ENCODE measurements around the gene SCRT2.

Gene SCRT2

GRCh38 chr20:680638-681187 is 5.1 kb upstream of the SCRT2 start:
- Histone ChIP-seq H3K4me3 (ENCODE audit: low read length) (no peak overlapping the region), H3K27ac (ENCODE audit: low read depth, low read length) (no peak overlapping the region), H3K4me2 (ENCODE audit: low read length) (no peak overlapping the region), H3K4me1 (ENCODE audit: control insufficient read depth, low read length) (peaks cover 12% of the 10 kb centered on the region), H3K27me3 (ENCODE audit: control insufficient read depth, low read length) (peaks cover 23% of the 10 kb centered on the region), H3K36me3 (ENCODE audit: control insufficient read depth, low read length) (no peaks in the 10 kb centered on the region), H4K20me1 (ENCODE audit: control insufficient read depth, insufficient read depth, low read depth, low read length) (no peaks in the 10 kb centered on the region), H3K9me2 (replicated peaks; ENCODE audit: control insufficient read depth, low read length) (no peaks in the 10 kb centered on the region), H3K9me3 (ENCODE audit: control insufficient read depth, insufficient read depth, low read length) (no peaks in the 10 kb centered on the region), H3F3A (ENCODE audit: control insufficient read depth, insufficient read depth) (no peaks in the 10 kb centered on the region), H3K79me2 (ENCODE audit: control insufficient read depth, low read length) (no peaks in the 10 kb centered on the region)
- TF ChIP-seq EZH2phosphoT487 (IDR thresholded peaks at IDR 0.05; ENCODE audit: borderline replicate concordance, low read length) (no peak), CTCF (IDR thresholded peaks at IDR 0.05; ENCODE audit: low read depth, low read length, poor library complexity, severe bottlenecking) (no peak)

GRCh38 chr20:677957-678356 is 2.4 kb upstream of the SCRT2 start:
- no peaks in the 10 kb centered on the region for H3K36me3 ChIP-seq (ENCODE audit: control insufficient read depth, low read length)
- H3K9me2 ChIP-seq (replicated peaks; ENCODE audit: control insufficient read depth, low read length): no peaks in the 10 kb centered on the region
- no peaks in the 10 kb centered on the region; the same call in 1 of the 2 replicates for H4K20me1 ChIP-seq (ENCODE audit: control insufficient read depth, insufficient read depth, low read depth, low read length)
- no peaks in the 10 kb centered on the region for H3F3A ChIP-seq (ENCODE audit: control insufficient read depth, insufficient read depth)
- H3K4me2 ChIP-seq (ENCODE audit: low read length): no peak overlapping the region
- H3K79me2 ChIP-seq (ENCODE audit: control insufficient read depth, low read length): no peaks in the 10 kb centered on the region
- peaks cover 12% of the 10 kb centered on the region for H3K4me1 ChIP-seq (ENCODE audit: control insufficient read depth, low read length)
- H3K4me3 ChIP-seq (ENCODE audit: low read length): no peak overlapping the region
- no peaks in the 10 kb centered on the region for H3K9me3 ChIP-seq (ENCODE audit: control insufficient read depth, insufficient read depth, low read length)
- H3K27me3 ChIP-seq (ENCODE audit: control insufficient read depth, low read length): peaks cover 48% of the 10 kb centered on the region
- TF ChIP-seq CTCF (IDR thresholded peaks at IDR 0.05; ENCODE audit: low read depth, low read length, poor library complexity, severe bottlenecking) (no peak), EZH2phosphoT487 (IDR thresholded peaks at IDR 0.05; ENCODE audit: borderline replicate concordance, low read length) (no peak)
- no peak overlapping the region for H3K27ac ChIP-seq (ENCODE audit: low read depth, low read length)

- Histone ChIP-seq H3K79me2 (ENCODE audit: control insufficient read depth, low read length) (no peaks in the 10 kb centered on the region), H3F3A (ENCODE audit: control insufficient read depth, insufficient read depth) (no peaks in the 10 kb centered on the region), H3K9me2 (replicated peaks; ENCODE audit: control insufficient read depth, low read length) (no peaks in the 10 kb centered on the region), H4K20me1 (ENCODE audit: control insufficient read depth, insufficient read depth, low read depth, low read length) (no peaks in the 10 kb centered on the region; the same call in 1 of the 2 replicates), H3K4me1 (ENCODE audit: control insufficient read depth, low read length) (peaks cover 12% of the 10 kb centered on the region), H3K9me3 (ENCODE audit: control insufficient read depth, insufficient read depth, low read length) (no peaks in the 10 kb centered on the region), H3K27ac (ENCODE audit: low read depth, low read length) (no peak overlapping the region), H3K4me3 (ENCODE audit: low read length) (0 out of 2 replicates have a peak overlapping the region, but pooled peaks have one; percentile 24), H3K36me3 (ENCODE audit: control insufficient read depth, low read length) (no peaks in the 10 kb centered on the region), H3K4me2 (ENCODE audit: low read length) (peak overlapping the region; percentile 52), H3K27me3 (ENCODE audit: control insufficient read depth, low read length) (peaks cover 55% of the 10 kb centered on the region)
- TF ChIP-seq CTCF (IDR thresholded peaks at IDR 0.05; ENCODE audit: low read depth, low read length, poor library complexity, severe bottlenecking): no peak
- TF ChIP-seq EZH2phosphoT487 (IDR thresholded peaks at IDR 0.05; ENCODE audit: borderline replicate concordance, low read length): no peak
Observed at GRCh38 chr20:676967-677366, 1.4 kb upstream of the SCRT2 start.
